KMS-11 (cell line): ENCODE results near the gene ANKRD66.
"Not testable (repeated sequence)": the region's sequence is repeated elsewhere in the genome, so short reads cannot be mapped to it uniquely, and the experiment has no call there.

Source experiments
- H2AFZ ChIP-seq: fragments of 200-600 bp; sonication (generic); 2 replicates; pipeline ENCODE4 v1.6.1; 2016; ENCODE audit warnings: antibody characterized with exemption, mixed run types, low read depth
- H3K27ac ChIP-seq: fragments of 200-600 bp; sonication (generic); 2 replicates; pipeline ENCODE4 v1.6.1; 2016; ENCODE audit warnings: mild to moderate bottlenecking, mixed run types
- H3K27me3 ChIP-seq: fragments of 200-600 bp; sonication (generic); 2 replicates; pipeline ENCODE4 v1.6.1; 2017; ENCODE audit warnings: mild to moderate bottlenecking, low read depth, mixed run types, moderate library complexity; ENCODE audit not compliant: insufficient read depth
- H3K36me3 ChIP-seq: fragments of 200-600 bp; sonication (generic); 2 replicates; pipeline ENCODE4 v1.6.1; 2017; ENCODE audit warnings: mild to moderate bottlenecking, mixed run types; ENCODE audit not compliant: insufficient read depth
- H3K4me1 ChIP-seq: fragments of 200-600 bp; sonication (generic); 2 replicates; pipeline ENCODE4 v1.6.1; 2016; ENCODE audit warnings: mild to moderate bottlenecking, low read depth, mixed run types; ENCODE audit not compliant: poor library complexity, severe bottlenecking
- H3K4me2 ChIP-seq: fragments of 200-600 bp; sonication (generic); 2 replicates; pipeline ENCODE4 v1.7.0; 2016; ENCODE audit warnings: mild to moderate bottlenecking, mixed run types
- H3K4me3 ChIP-seq: fragments of 200-600 bp; sonication (generic); IDR thresholded peaks from 2 replicates; pipeline ENCODE4 v1.6.1; 2017; ENCODE audit warnings: low read depth, low read length, mixed read lengths; ENCODE audit not compliant: insufficient read depth
- H3K79me2 ChIP-seq: fragments of 200-600 bp; sonication (generic); 2 replicates; pipeline ENCODE4 v1.6.1; 2016; ENCODE audit warnings: low read depth, mixed run types; ENCODE audit not compliant: insufficient read depth
- H3K9ac ChIP-seq: fragments of 200-600 bp; sonication (generic); 2 replicates; pipeline ENCODE4 v1.6.1; 2016; ENCODE audit warnings: mild to moderate bottlenecking, mixed run types
- H4K20me1 ChIP-seq: fragments of 200-600 bp; sonication (generic); 2 replicates; pipeline ENCODE4 v1.6.1; 2016; ENCODE audit warnings: mild to moderate bottlenecking, mixed run types; ENCODE audit not compliant: insufficient read depth
- TF ChIP-seq, protein P1 (sequence below): fragments of 200-600 bp; sonication (generic); conservative IDR thresholded peaks from 2 replicates; pipeline ENCODE4 v1.6.1; 2017; ENCODE audit warnings: low read depth, mild to moderate bottlenecking, antibody characterized with exemption, low read length, moderate library complexity, mixed read lengths

The ANKRD66 gene

DNA sequence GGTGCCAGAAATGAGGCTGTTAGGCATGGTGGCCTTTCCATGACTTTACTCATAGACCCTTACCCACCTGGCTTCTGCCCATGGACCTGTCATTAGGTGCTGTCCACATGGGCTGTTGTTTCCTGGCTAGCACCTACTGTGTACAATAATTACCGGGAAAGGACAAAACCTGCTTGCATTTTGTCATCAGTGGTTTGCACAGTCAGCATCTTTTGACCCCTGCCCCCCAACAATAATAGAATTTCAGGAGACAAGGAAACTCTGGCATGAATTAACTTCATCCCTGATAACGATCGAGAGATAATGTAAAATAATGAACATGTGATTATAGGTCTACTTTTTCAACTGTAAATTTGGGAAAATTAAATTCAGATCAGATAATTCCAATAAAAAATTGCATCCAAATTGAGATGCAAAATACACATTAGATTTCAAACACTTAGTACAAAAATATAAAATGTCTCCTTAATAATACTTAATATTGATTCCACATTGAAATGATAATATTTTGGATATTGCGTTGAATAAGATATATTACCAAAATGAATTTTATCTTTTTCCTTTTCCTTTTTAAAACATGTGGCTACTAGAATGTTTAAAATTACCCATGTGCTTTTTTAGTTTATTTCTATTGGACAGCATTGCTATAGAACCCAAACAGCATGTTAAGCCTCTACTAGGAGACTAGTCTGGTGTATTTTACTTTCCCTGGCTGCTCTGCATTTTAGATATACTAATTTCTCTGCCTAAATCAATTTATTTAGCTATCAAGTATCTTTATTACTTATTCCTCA lies 12.4 kb downstream of the ANKRD66 start:
- TF ChIP-seq, protein P1, sequence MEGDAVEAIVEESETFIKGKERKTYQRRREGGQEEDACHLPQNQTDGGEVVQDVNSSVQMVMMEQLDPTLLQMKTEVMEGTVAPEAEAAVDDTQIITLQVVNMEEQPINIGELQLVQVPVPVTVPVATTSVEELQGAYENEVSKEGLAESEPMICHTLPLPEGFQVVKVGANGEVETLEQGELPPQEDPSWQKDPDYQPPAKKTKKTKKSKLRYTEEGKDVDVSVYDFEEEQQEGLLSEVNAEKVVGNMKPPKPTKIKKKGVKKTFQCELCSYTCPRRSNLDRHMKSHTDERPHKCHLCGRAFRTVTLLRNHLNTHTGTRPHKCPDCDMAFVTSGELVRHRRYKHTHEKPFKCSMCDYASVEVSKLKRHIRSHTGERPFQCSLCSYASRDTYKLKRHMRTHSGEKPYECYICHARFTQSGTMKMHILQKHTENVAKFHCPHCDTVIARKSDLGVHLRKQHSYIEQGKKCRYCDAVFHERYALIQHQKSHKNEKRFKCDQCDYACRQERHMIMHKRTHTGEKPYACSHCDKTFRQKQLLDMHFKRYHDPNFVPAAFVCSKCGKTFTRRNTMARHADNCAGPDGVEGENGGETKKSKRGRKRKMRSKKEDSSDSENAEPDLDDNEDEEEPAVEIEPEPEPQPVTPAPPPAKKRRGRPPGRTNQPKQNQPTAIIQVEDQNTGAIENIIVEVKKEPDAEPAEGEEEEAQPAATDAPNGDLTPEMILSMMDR: no peak
- H2AFZ ChIP-seq: no peak overlapping the region
- H3K4me3 ChIP-seq: no peak overlapping the region
- no peaks in the 10 kb centered on the region for H3K4me1 ChIP-seq
- H3K36me3 ChIP-seq: no peaks in the 10 kb centered on the region
- H3K27me3 ChIP-seq: no peaks in the 10 kb centered on the region
- no peaks in the 10 kb centered on the region for H3K79me2 ChIP-seq
- H4K20me1 ChIP-seq: no peaks in the 10 kb centered on the region
- no peak overlapping the region for H3K9ac ChIP-seq
- H3K4me2 ChIP-seq: no peak overlapping the region
- no peak overlapping the region for H3K27ac ChIP-seq

DNA sequence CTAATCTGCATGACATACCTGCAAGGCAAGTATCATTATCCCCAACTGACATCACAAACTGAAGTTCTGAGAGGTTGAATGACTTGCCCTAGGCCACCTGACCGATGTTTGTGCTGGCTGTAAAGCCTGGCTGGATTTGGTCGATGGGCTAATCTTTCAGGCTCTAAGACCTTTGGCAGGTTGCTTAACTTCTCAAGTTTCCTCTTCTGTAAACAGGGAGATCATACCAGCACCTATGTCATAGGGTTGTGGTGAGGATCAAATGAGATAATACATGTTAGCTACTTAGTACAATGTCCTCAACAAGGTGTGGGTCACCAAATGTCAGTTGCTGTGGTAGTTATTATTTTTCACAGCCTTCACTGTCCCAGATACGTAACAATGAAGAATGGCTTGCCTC lies 14.2 kb downstream of the ANKRD66 start:
- no peaks in the 10 kb centered on the region for H4K20me1 ChIP-seq
- TF ChIP-seq, protein P1: no peak

DNA sequence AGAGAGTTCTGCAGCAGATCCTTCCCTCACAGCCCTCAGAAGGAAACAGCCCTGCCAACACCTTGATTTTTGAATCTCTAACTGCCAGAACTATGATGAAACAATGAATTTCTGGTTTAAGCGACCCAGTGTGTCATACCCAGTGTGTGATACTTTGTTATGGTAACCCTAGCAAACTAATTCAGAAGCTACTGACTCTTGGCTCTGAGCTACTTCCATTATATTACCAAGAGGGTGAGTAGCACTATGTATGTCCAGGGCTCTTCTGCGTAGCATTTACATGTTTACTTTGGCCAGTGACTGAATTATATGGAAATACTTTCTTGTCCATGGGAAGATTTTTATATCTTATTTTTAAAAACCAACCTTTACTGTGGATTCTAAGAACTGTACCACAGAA lies 16.7 kb downstream of the ANKRD66 start:
- H3K4me2 ChIP-seq: no peak overlapping the region
- no peaks in the 10 kb centered on the region for H3K79me2 ChIP-seq
- no peak overlapping the region for H3K9ac ChIP-seq
- no peaks in the 10 kb centered on the region for H3K36me3 ChIP-seq
- no peaks in the 10 kb centered on the region for H4K20me1 ChIP-seq
- no peaks in the 10 kb centered on the region for H3K4me1 ChIP-seq
- TF ChIP-seq, protein P1: no peak
- no peak overlapping the region for H3K27ac ChIP-seq
- no peaks in the 10 kb centered on the region for H3K27me3 ChIP-seq
- no peak overlapping the region for H3K4me3 ChIP-seq
- no peak overlapping the region for H2AFZ ChIP-seq

More for the DNA sequence above, 14.2 kb downstream of the ANKRD66 start:
- Histone ChIP-seq H3K4me2 (no peak overlapping the region), H3K36me3 (no peaks in the 10 kb centered on the region), H3K27ac (no peak overlapping the region), H3K9ac (no peak overlapping the region), H3K4me1 (no peaks in the 10 kb centered on the region), H2AFZ (no peak overlapping the region), H3K79me2 (no peaks in the 10 kb centered on the region), H3K27me3 (no peaks in the 10 kb centered on the region), H3K4me3 (no peak overlapping the region)

DNA sequence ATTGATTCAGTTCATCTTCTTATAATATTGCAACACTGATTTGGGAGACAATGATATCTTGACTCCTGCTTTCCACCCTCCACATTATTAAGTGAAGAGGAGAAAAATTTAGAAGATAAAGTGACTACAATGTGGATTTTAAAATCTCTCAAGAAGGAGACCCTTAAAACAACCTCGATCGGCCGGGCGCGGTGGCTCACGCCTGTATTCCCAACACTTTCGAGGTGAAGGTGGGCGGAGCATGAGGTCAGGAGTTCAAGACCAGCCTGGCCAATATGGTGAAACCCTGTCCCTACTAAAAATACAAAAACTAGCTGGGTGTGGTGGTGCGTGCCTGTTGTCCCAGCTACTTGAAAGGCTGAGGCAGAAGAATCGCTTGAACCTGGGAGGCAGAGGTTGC lies 17.5 kb downstream of the ANKRD66 start:
- not testable (repeated sequence) for H3K4me1 ChIP-seq, H3K27ac ChIP-seq, H3K4me2 ChIP-seq, H3K79me2 ChIP-seq, H4K20me1 ChIP-seq, H3K36me3 ChIP-seq, H2AFZ ChIP-seq, H3K27me3 ChIP-seq, H3K4me3 ChIP-seq, H3K9ac ChIP-seq

DNA sequence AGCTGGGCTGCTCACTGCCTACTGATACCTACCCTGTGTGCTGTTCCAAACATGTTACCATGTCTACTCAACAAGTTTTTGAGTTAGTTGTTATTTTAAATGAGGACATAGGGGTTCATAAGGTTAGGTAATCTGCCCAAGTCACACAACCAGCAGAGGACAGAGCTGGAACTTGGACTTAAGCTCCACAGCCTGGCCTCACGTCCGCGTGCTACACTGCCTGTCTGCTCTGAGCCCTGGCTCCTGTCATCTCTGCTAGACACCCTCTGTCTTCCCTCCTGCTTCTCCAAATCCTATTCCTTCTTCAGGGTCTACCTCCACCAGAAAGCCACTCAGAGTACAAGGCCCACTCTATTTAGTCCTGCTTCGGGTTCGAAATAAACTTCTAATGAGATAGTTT lies 18.2 kb downstream of the ANKRD66 start:
- Histone ChIP-seq H3K4me1 (no peaks in the 10 kb centered on the region), H4K20me1 (no peaks in the 10 kb centered on the region), H2AFZ (no peak overlapping the region), H3K27me3 (no peaks in the 10 kb centered on the region), H3K36me3 (no peaks in the 10 kb centered on the region), H3K9ac (no peak overlapping the region), H3K27ac (no peak overlapping the region), H3K4me2 (no peak overlapping the region), H3K4me3 (no peak overlapping the region), H3K79me2 (no peaks in the 10 kb centered on the region)
- TF ChIP-seq, protein P1: no peak
